SK-MEL-5 (cell line): ENCODE results near the gene PLEKHG3. TPM values are rescaled to one million over a fixed set of nuclear protein-coding genes. Genes with fewer than 3 reads are reported as not detected.
A peak's percentile ranks its signal among the peaks of the same experiment; 100 is the strongest.
"Not testable (repeated sequence)": the region's sequence is repeated elsewhere in the genome, so short reads cannot be mapped to it uniquely, and the experiment has no call there.

Experiments
- DNase-seq: peaks from one replicate; pipeline ENCODE4 v3.0.0-alpha.2; 2016; ENCODE audit warnings: low read depth, low spot score
- in situ Hi-C: cut with HindIII; loops from 2 replicates; pipeline ENCODE4 v1.10.0; 2016; ENCODE audit warnings: low sequenced_read_pairs, high pct_unique_total_duplicates, low pct_unique_long_range_greater_than_20kb
- total RNA-seq: library from RNA; depleted of rRNA; stranded (reverse); fragments of >200 nt; shearing (Covaris generic); gene quantifications from 2 replicates; pipeline ENCODE4 v1.2.3, GENCODE V29; 2014

Gene PLEKHG3
- total RNA-seq, 1 experiment from 2014 or later, result 28.4 TPM

GRCh38 chr14:64683264-64683663 is 21.0 kb upstream of the PLEKHG3 start:
- peak; percentile 98 for DNase-seq
- in situ Hi-C loops, result no loop called here

DNA sequence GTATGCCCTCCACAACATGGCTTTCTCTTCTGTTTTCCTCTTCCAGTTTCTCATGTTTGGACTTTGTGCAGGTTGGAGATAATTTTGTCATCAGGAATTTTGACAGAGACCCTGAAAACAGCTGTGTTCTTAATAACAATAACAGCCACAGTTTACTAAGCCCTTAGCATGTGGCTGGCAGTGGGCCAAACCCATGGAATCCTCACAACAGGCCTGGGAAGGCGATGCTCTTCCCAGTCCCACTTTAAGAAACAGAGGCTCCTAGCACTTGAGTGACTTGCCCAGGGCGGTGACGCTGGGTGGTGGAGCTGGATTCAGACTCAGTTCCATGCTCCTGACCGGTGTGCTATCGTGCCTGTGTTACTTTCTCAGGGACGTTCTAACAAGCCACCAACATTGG is 20.1 kb upstream of the PLEKHG3 start:
- in situ Hi-C loops, result no loop called here
- DNase-seq, result peak; percentile 72

- in situ Hi-C loops, result no loop called here
- DNase-seq, result no peak
These were observed 18.6 kb upstream of the PLEKHG3 start for GRCh38 chr14:64685371-64686281.

DNA sequence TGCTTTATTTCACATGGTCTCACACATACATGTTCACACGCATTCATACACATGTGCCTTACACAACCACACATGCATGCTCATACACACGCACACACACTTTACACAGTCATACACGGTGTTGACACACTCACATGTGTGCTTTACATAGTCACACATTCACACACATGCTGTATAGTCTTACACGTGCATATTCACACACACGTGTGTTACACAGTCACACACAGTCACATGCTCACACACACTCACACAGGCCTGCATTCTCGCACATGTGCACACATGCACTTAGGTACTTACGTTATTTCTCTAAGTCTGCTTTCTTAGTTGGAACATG is 18.0 kb upstream of the PLEKHG3 start:
- in situ Hi-C loops, result no loop called here
- no peak for DNase-seq

DNA sequence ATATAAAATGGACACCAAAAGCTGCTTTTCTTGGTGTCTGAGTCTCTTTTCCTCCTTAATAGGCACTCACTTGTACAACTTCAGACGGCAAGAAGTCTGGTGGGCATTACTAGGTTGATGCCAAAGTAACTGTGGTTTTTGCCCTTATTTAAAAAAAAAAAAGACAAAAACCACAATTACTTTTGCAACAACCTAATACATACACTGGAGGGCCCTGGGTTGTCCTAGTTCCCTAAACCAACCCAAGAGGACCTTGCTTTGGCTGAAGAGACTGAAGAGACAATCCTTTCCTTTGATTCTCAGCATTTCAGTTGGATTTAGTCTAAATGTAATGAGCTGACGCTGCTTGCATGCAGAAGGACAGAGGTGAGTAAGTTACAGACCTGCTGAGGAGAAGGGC is 16.2 kb upstream of the PLEKHG3 start:
- no peak for DNase-seq
- in situ Hi-C loops, result no loop called here

DNA sequence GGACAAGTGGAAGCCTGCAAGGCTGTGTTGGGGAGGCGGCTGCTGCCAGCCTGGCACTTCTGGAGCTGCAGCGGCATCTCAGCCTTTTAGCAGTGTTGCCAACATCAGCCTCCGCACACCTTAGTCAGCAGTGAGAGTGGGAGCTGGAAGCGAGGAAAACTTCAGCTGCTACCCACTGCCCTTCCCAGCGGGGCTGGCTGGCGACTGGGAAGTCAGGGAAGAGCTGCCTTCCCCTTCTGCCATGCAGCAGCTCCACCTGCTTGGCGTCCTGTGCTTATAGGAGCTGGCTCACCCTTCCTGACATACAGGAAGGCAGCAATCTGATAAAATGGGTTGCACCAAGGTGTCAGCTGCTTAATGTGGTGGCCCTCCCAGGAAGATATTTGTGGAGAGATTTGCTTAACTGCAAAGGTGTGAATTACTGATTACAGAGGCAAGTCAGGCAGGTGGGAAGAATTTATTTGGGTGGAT is 15.4 kb upstream of the PLEKHG3 start:
- no peak for DNase-seq
- in situ Hi-C loops, result no loop called here

- no peak for DNase-seq
- in situ Hi-C loops, result no loop called here
These were observed 14.9 kb upstream of the PLEKHG3 start for GRCh38 chr14:64689289-64689688.

DNA sequence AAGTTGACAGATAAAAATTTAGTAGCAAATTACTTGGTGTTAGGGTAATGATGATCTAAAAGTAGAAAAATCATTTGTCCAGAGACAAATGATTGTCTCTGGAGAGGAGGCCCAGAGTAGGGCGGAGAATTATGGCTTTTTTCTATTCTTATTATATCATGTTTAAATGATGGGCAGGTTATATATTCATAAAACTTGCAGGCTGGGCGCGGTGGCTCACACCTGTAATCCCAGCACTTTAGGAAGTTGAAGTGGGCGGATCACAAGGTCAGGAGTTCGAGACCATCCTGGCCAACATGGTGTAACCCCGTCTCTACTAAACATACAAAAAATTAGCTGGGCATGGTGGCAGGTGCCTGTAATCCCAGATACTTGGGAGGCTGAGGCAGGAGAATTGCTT is 13.6 kb upstream of the PLEKHG3 start:
- in situ Hi-C loops, DNase-seq: not testable (repeated sequence)

GRCh38 chr14:64691376-64691775 is 12.8 kb upstream of the PLEKHG3 start:
- in situ Hi-C loops, result no loop called here
- no peak for DNase-seq

GRCh38 chr14:64692189-64692985 is 11.8 kb upstream of the PLEKHG3 start:
- in situ Hi-C loops, result no loop called here
- no peak for DNase-seq

- in situ Hi-C loops, result no loop called here
- no peak for DNase-seq
These were observed 11.0 kb upstream of the PLEKHG3 start for GRCh38 chr14:64692986-64693809.

DNA sequence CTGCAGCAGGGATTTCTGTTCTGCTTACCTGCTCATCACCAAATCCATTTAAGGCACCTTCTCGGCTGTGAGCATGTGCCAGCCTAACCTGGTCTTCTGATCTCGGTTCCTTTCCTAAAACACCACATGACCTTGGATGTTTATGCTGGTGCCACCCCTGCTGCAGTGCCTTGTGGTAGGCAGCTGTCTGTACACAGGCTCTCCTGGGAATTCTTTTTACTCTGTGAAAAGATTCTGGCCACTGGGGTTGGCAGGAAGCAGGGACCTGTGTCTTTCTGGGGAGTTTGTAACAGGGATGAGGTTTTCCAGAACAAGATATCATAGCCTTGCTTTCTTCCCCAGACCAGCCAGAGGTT is 10.4 kb upstream of the PLEKHG3 start:
- DNase-seq, result no peak
- in situ Hi-C loops, result no loop called here

GRCh38 chr14:64695071-64695470 is 9.2 kb upstream of the PLEKHG3 start:
- in situ Hi-C loops, result no loop called here
- DNase-seq, result no peak

- DNase-seq, result no peak
- in situ Hi-C loops, result no loop called here
These were observed 7.8 kb upstream of the PLEKHG3 start for GRCh38 chr14:64696355-64696857.

GRCh38 chr14:64698903-64699302 is 5.3 kb upstream of the PLEKHG3 start:
- in situ Hi-C loops, result no loop called here
- DNase-seq, result no peak

- no peak for DNase-seq
- in situ Hi-C loops, result no loop called here
These were observed 3.9 kb upstream of the PLEKHG3 start for GRCh38 chr14:64700290-64700689.

DNA sequence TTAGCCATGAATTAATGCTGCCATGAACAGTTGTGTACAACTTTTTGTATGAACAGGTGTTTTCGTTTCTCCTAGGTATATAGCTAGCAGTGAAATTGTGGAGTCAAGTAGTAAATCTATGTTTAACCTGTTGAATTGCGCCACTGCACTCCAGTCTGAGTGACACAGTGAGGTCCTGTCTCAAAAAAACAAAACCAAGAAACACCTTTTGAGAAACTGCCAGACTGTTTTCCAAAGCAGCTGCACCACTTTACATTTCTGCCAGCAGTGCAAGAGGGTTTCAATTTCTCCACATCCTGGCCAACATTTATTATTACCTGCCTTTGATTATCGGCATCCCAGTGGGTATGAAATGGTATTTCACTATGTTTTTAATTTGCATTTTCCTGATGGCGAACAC is 3.3 kb upstream of the PLEKHG3 start:
- in situ Hi-C loops, result no loop called here
- DNase-seq, result no peak

DNA sequence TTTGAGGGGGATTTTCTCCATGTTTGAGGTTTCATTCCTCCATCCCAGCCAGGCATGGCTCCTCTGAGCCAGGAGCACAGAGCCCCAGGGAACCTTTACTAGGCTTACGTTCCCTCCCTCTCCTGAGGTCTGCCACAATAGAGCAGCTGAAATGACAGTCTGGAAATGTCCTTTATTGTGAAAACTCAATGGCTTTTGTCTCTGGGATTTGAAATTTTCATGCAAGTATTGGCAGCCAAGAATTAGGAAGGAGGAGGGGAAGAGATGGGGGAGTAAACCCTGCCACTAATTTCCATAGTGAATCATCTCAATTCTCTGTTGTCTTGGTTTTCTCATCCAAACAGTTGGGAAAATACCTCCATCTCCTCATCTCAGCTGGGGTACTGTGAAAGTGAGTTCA is 2.6 kb upstream of the PLEKHG3 start:
- no peak for DNase-seq
- in situ Hi-C loops, result no loop called here
